Mesenchymal stem cell (in vitro differentiated cells and primary cell): ENCODE data around the gene PARP4.
A peak's percentile ranks its signal among the peaks of the same experiment; 100 is the strongest.
"Not testable (repeated sequence)": the region's sequence is repeated elsewhere in the genome, so short reads cannot be mapped to it uniquely, and the experiment has no call there.

Source experiments
- DNase-seq: peaks from one replicate; pipeline ENCODE4 v3.0.0-alpha.2; 2013
- H2AFZ ChIP-seq: one replicate; pipeline ENCODE4 v1.6.1; 2013; ENCODE audit warnings: low read depth, mild to moderate bottlenecking, control low read depth, inconsistent platforms, low read length, moderate library complexity
- H2AK5ac ChIP-seq: 2 replicates; pipeline ENCODE4 v1.6.1; 2013; ENCODE audit warnings: low read length, moderate library complexity, mild to moderate bottlenecking, inconsistent platforms; ENCODE audit not compliant: severe bottlenecking
- H2BK120ac ChIP-seq: one replicate; pipeline ENCODE4 v1.6.1; 2013; ENCODE audit warnings: low read depth, mild to moderate bottlenecking, inconsistent platforms, low read length, moderate library complexity
- H2BK12ac ChIP-seq, 2 experiments: one replicate each; pipeline ENCODE4 v1.6.1; 2013; ENCODE audit warnings: inconsistent platforms in 2 of 2, low read length in 2 of 2, mild to moderate bottlenecking in 2 of 2, moderate library complexity in 2 of 2, control low read depth in 1 of 2
- H2BK15ac ChIP-seq: one replicate; pipeline ENCODE4 v1.6.1; 2013; ENCODE audit warnings: mild to moderate bottlenecking, low read depth, inconsistent platforms; ENCODE audit not compliant: poor library complexity, severe bottlenecking
- H2BK5ac ChIP-seq: 2 replicates; pipeline ENCODE4 v1.6.1; 2013; ENCODE audit warnings: low read depth, mild to moderate bottlenecking, low read length, control low read depth, inconsistent platforms; ENCODE audit not compliant: poor library complexity, severe bottlenecking
- H3K14ac ChIP-seq, 2 experiments: one replicate each; pipeline ENCODE4 v1.6.1; 2013; ENCODE audit warnings: inconsistent platforms in 2 of 2, low read length in 2 of 2, control low read depth in 1 of 2, mild to moderate bottlenecking in 1 of 2, moderate library complexity in 1 of 2
- H3K18ac ChIP-seq, 2 experiments: one replicate each; pipeline ENCODE4 v1.6.1; 2013; ENCODE audit warnings: inconsistent platforms in 2 of 2, low read length in 2 of 2, control low read depth in 1 of 2, low read depth in 1 of 2, mild to moderate bottlenecking in 1 of 2
- H3K23ac ChIP-seq, 2 experiments: one replicate each; pipeline ENCODE4 v1.6.1; 2013; ENCODE audit warnings: inconsistent platforms in 2 of 2, low read length in 2 of 2, mild to moderate bottlenecking in 2 of 2, moderate library complexity in 2 of 2, control low read depth in 1 of 2
- H3K27ac ChIP-seq: 2 replicates; pipeline ENCODE4 v1.5.1; 2013; ENCODE audit warnings: mild to moderate bottlenecking, moderate library complexity, low read length, control low read depth, inconsistent platforms; ENCODE audit not compliant: poor library complexity, severe bottlenecking
- H3K27me3 ChIP-seq, 2 experiments: 2 replicates each; pipeline versions ENCODE4 v1.6.1 to v1.7.0; 2013; ENCODE audit warnings: low read length in 2 of 2, mild to moderate bottlenecking in 2 of 2, moderate library complexity in 2 of 2, control low read depth in 1 of 2, inconsistent platforms in 1 of 2; ENCODE audit not compliant: control insufficient read depth in 1 of 2, insufficient read depth in 1 of 2
- H3K36me3 ChIP-seq, 2 experiments: 2 replicates each; pipeline versions ENCODE4 v1.6.1 to v1.7.0; 2013; ENCODE audit warnings: low read length in 2 of 2, control low read depth in 1 of 2, inconsistent platforms in 1 of 2, low read depth in 1 of 2, mild to moderate bottlenecking in 1 of 2; ENCODE audit not compliant: insufficient read depth in 2 of 2, control insufficient read depth in 1 of 2
- H3K4ac ChIP-seq, 2 experiments: one replicate each; pipeline ENCODE4 v1.6.1; 2013; ENCODE audit warnings: inconsistent platforms in 2 of 2, low read length in 2 of 2, mild to moderate bottlenecking in 2 of 2, moderate library complexity in 2 of 2, control low read depth in 1 of 2, low read depth in 1 of 2
- H3K4me1 ChIP-seq: 2 replicates; pipeline ENCODE4 v1.6.1; 2013; ENCODE audit warnings: low read depth, low read length, control low read depth; ENCODE audit not compliant: control insufficient read depth, insufficient read depth
- H3K4me2 ChIP-seq: 2 replicates; pipeline ENCODE4 v1.6.1; 2013; ENCODE audit warnings: low read length, mild to moderate bottlenecking, inconsistent platforms; ENCODE audit not compliant: poor library complexity, severe bottlenecking
- H3K4me3 ChIP-seq, 2 experiments: 2 replicates each; pipeline versions ENCODE4 v1.5.1 to v1.7.0; 2013; ENCODE audit warnings: low read length in 2 of 2, mild to moderate bottlenecking in 2 of 2, control low read depth in 1 of 2, low read depth in 1 of 2; ENCODE audit not compliant: insufficient read depth in 1 of 2
- H3K79me1 ChIP-seq: replicated peaks from 2 replicates; pipeline ENCODE4 v1.6.1; 2013; ENCODE audit warnings: mild to moderate bottlenecking, control low read depth, low read length, inconsistent platforms; ENCODE audit not compliant: poor library complexity, severe bottlenecking
- H3K9ac ChIP-seq: 2 replicates; pipeline ENCODE4 v1.7.0; 2013; ENCODE audit warnings: mild to moderate bottlenecking, low read length, moderate library complexity
- H3K9me3 ChIP-seq: 2 replicates; pipeline ENCODE4 v1.7.0; 2013; ENCODE audit warnings: mild to moderate bottlenecking, low read length; ENCODE audit not compliant: control insufficient read depth
- H4K8ac ChIP-seq: one replicate; pipeline ENCODE4 v1.6.1; 2013; ENCODE audit warnings: inconsistent platforms, mild to moderate bottlenecking, low read length, moderate library complexity
- H4K91ac ChIP-seq: one replicate; pipeline ENCODE4 v1.6.1; 2013; ENCODE audit warnings: mild to moderate bottlenecking, low read length, inconsistent platforms
- WGBS: methylation state at CpG from one replicate; pipeline ENCODE4 v1.1.7; 2013; ENCODE audit warnings: mixed read lengths; 5-methylcytosine and 5-hydroxymethylcytosine counted together

PARP4 gene

DNA sequence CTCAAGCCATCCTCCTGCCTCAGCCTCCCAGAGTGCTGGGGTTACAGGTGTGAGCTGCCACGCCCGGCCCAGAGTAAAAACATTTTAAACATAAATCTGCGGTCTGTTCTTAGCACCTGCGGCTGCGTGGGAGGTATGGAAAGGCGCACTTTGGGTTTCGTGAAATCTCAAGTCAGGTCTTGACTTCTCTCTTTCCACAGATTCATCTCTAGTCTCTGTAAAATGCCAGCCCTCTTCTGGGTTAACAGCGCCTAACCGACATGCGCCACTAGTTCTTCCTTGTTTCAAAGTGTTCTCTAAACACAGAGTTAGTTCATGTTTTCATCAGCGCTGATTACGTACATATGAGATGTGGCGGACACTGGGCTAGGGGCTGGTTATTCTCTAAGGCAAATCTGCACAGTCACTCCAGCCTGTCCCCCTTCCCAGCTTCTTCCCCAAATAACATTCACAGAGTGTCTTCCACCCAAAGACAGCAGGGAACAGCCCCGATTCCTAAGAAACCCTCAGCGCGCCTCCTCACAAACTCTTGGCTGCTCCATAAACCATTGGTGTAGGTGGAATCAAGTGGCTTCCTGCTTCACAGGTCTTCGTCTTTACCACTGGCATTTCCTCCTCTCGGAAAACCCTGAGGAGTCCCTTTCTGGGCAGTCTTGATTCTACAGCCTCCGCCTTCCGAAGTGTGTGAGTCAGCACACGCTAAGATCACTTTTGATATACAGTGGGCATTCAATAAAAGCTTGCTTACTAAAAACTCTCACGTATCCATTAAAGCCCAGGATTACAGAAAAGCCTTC lies 1.4 kb downstream of the PARP4 start:
- Histone ChIP-seq H2AK5ac (peak overlapping the region; percentile 57), H2BK12ac (peak overlapping the region; percentile 18 to 59), H2BK120ac (peak overlapping the region; percentile 81), H3K9ac (peak overlapping the region; percentile 97), H3K23ac (peak overlapping the region in 1 of 2 experiments; percentile 59), H3K4me2 (peak overlapping the region; percentile 71), H3K4ac (peak overlapping the region; percentile 47 to 79), H2BK5ac (no peak overlapping the region), H3K79me1 (peaks cover 2% of the 10 kb centered on the region), H2AFZ (no peak overlapping the region), H3K27me3 (no peaks in the 10 kb centered on the region), H3K14ac (no peak overlapping the region), H3K4me3 (peak overlapping the region in 1 of 2 experiments; percentile 83), H4K91ac (peak overlapping the region; percentile 54), H2BK15ac (no peak overlapping the region), H3K4me1 (peaks cover 10% of the 10 kb centered on the region), H3K36me3 (peaks cover 12 to 14% of the 10 kb centered on the region in 2 experiments), H3K9me3 (no peaks in the 10 kb centered on the region), H3K27ac (peak overlapping the region; percentile 92), H4K8ac (peak overlapping the region; percentile 16), H3K18ac (peak overlapping the region; percentile 86 to 94)
- WGBS: 44% methylated on average over 22 of the region's 22 CpGs
- peak; percentile 97 for DNase-seq

DNA sequence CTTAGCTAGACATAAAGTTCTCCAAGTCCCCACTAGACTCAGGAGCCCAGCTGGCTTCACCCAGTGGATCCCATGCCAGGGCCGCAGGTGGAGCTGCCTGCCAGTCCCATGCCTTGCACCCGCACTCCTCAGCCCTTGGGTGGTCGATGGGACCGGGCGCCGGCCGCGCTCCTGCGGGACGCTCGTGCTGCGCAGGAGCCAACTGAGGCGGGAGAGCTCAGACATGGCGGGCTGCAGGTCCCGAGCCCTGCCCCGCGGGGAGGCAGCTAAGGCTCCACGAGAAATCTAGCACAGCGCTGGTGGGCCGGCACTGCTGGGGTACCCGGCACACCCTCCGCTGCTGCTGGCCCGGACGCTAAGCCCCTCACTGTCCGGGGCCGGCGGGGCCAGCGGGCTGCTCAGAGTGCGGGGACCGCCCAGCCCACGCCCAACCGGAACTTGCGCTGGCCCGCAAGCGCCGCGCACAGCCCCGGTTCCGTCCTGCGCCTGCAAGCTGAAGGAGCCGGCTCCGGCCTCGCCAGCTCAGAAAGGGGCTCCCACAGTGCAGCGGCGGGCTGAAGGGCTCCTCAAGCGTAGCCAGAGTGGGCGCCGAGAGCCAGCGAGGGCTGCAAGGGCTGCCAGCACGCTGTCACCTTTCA lies 5.8 kb downstream of the PARP4 start:
- Histone ChIP-seq H2BK5ac (no peak overlapping the region), H4K8ac (no peak overlapping the region), H3K9me3 (no peaks in the 10 kb centered on the region), H2BK120ac (no peak overlapping the region), H2AFZ (no peak overlapping the region), H3K14ac (no peak overlapping the region), H3K18ac (no peak overlapping the region), H3K4ac (no peak overlapping the region), H3K9ac (no peak overlapping the region), H3K23ac (no peak overlapping the region), H3K27me3 (no peaks in the 10 kb centered on the region), H3K79me1 (peaks cover 12% of the 10 kb centered on the region), H3K4me1 (peaks cover 15% of the 10 kb centered on the region), H3K4me3 (no peak overlapping the region), H4K91ac (no peak overlapping the region), H2BK12ac (peak overlapping the region in 1 of 2 experiments; percentile 17), H3K36me3 (peaks cover 21 to 38% of the 10 kb centered on the region in 2 experiments), H2BK15ac (no peak overlapping the region), H2AK5ac (no peak overlapping the region), H3K4me2 (no peak overlapping the region), H3K27ac (no peak overlapping the region)
- no peak for DNase-seq
- 97% methylated on average over 49 of the region's 50 CpGs for WGBS

DNA sequence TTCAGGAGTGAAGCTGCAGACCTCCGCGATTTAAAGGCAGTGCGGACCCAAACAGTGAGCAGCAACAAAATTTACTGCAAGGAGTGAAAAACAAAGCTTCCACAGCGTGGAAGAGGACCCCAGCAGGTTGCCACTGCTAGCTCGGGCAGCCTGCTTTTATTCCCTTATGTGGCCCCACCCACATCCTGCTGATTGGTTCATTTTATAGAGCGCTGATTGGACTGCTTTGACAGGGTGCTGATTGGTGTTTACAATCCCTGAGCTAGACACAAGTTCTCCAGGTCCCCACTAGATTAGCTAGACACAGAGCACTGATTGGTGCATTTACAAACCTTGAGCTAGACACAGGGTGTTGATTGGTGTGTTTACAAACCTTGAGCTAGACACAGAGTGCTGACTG lies 6.3 kb downstream of the PARP4 start:
- H3K9ac ChIP-seq, H3K18ac ChIP-seq, H2BK5ac ChIP-seq, H4K8ac ChIP-seq, H2BK12ac ChIP-seq, H3K14ac ChIP-seq, H3K4ac ChIP-seq, H2AK5ac ChIP-seq, DNase-seq, H3K4me3 ChIP-seq, H2BK15ac ChIP-seq, H3K23ac ChIP-seq, H3K27ac ChIP-seq, H2AFZ ChIP-seq, H3K9me3 ChIP-seq, H3K4me2 ChIP-seq, H4K91ac ChIP-seq, H3K27me3 ChIP-seq, H2BK120ac ChIP-seq: not testable (repeated sequence)
- Histone ChIP-seq H3K79me1 (peaks cover 12% of the 10 kb centered on the region), H3K4me1 (peaks cover 15% of the 10 kb centered on the region), H3K36me3 (peaks cover 21 to 38% of the 10 kb centered on the region in 2 experiments)
- 98% methylated on average over 6 of the region's 6 CpGs for WGBS

DNA sequence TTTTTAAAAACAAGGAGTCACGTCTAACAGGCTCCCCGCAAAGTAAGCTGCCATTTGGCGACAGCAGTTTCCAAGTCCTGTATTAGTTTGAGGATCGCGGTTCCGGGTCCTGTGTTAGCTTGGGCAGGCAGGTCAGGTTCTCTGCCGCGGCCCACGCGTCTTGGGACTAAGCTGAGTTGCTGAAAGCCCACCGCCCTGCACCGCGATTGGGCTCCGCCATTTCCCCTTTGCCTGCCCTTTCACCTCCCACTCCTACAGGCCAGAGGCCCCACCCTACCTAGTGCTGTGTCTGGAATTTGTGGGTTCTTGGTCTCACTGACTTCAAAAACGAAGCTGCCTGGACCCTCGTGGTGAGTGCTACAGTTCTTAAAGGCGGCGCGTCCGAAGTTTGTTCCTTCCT lies 6.8 kb downstream of the PARP4 start:
- no peaks in the 10 kb centered on the region for H3K27me3 ChIP-seq
- peaks cover 21 to 42% of the 10 kb centered on the region in 2 experiments for H3K36me3 ChIP-seq
- peaks cover 13% of the 10 kb centered on the region for H3K4me1 ChIP-seq
- no peak overlapping the region for H2AFZ ChIP-seq
- H2BK12ac ChIP-seq: no peak overlapping the region
- H3K14ac ChIP-seq: no peak overlapping the region
- no peak overlapping the region for H2BK15ac ChIP-seq
- H3K4me2 ChIP-seq: no peak overlapping the region
- H4K91ac ChIP-seq: no peak overlapping the region
- no peak overlapping the region for H2BK120ac ChIP-seq
- H3K18ac ChIP-seq: no peak overlapping the region
- H2AK5ac ChIP-seq: no peak overlapping the region
- no peak for DNase-seq
- H3K4ac ChIP-seq: no peak overlapping the region
- peaks cover 12% of the 10 kb centered on the region for H3K79me1 ChIP-seq
- no peaks in the 10 kb centered on the region for H3K9me3 ChIP-seq
- H3K27ac ChIP-seq: no peak overlapping the region
- no peak overlapping the region for H3K9ac ChIP-seq
- WGBS: 97% methylated on average over 20 of the region's 20 CpGs
- H2BK5ac ChIP-seq: no peak overlapping the region
- no peak overlapping the region for H3K23ac ChIP-seq
- H3K4me3 ChIP-seq: no peak overlapping the region
- no peak overlapping the region for H4K8ac ChIP-seq
